GM21390 (cell line): ENCODE results near the gene CACNA2D3.

Experiments
- ATAC-seq: cut with Tn5 transposase; IDR thresholded peaks from one replicate; pipeline ENCODE4 v1.9.1; 2021; ENCODE audit not compliant: unreplicated experiment

CACNA2D3 gene

GRCh38 chr3:54557538-54558428 lies 435.4 kb downstream of the CACNA2D3 start:
- ATAC-seq, result no peak

- ATAC-seq, result no peak
Measured at GRCh38 chr3:54563501-54564200, 441.3 kb downstream of the CACNA2D3 start.

GRCh38 chr3:54564374-54564925 lies 442.1 kb downstream of the CACNA2D3 start:
- no peak for ATAC-seq

- ATAC-seq, result no peak
Measured at GRCh38 chr3:54565956-54566355, 443.6 kb downstream of the CACNA2D3 start.

GRCh38 chr3:54567949-54568348 lies 445.6 kb downstream of the CACNA2D3 start:
- ATAC-seq, result no peak

GRCh38 chr3:54570008-54570407 lies 447.7 kb downstream of the CACNA2D3 start:
- no peak for ATAC-seq

GRCh38 chr3:54572197-54572895 lies 450.0 kb downstream of the CACNA2D3 start:
- no peak for ATAC-seq

- ATAC-seq, result no peak
Measured at GRCh38 chr3:54573858-54574257, 451.5 kb downstream of the CACNA2D3 start.

GRCh38 chr3:54574906-54575617 lies 452.7 kb downstream of the CACNA2D3 start:
- ATAC-seq, result no peak

GRCh38 chr3:54575618-54575960 lies 453.2 kb downstream of the CACNA2D3 start:
- no peak for ATAC-seq

GRCh38 chr3:54577313-54577712 lies 455.0 kb downstream of the CACNA2D3 start:
- ATAC-seq, result no peak

GRCh38 chr3:54578417-54578816 lies 456.1 kb downstream of the CACNA2D3 start:
- no peak for ATAC-seq

GRCh38 chr3:54580453-54580852 lies 458.1 kb downstream of the CACNA2D3 start:
- no peak for ATAC-seq

GRCh38 chr3:54582424-54582823 lies 460.1 kb downstream of the CACNA2D3 start:
- ATAC-seq, result no peak

- ATAC-seq, result no peak
Measured at GRCh38 chr3:54591157-54591556, 468.8 kb downstream of the CACNA2D3 start.

- no peak for ATAC-seq
Measured at GRCh38 chr3:54593653-54594052, 471.3 kb downstream of the CACNA2D3 start.

- no peak for ATAC-seq
Measured at GRCh38 chr3:54596087-54596486, 473.7 kb downstream of the CACNA2D3 start.

- no peak for ATAC-seq
Measured at GRCh38 chr3:54599716-54600115, 477.4 kb downstream of the CACNA2D3 start.

GRCh38 chr3:54600441-54601204 lies 478.3 kb downstream of the CACNA2D3 start:
- no peak for ATAC-seq

GRCh38 chr3:54604495-54604894 lies 482.1 kb downstream of the CACNA2D3 start:
- ATAC-seq, result no peak
